ENCODE results near the gene ADCY5. TPM values are rescaled to one million over a fixed set of nuclear protein-coding genes. Genes with fewer than 3 reads are reported as not detected.

Gene ADCY5
- total RNA-seq, 1 donor from 2014 or later = not detected

- DNase-seq (ENCODE audit: extremely low read depth, low read depth, low spot score) = no peak
Observed at GRCh38 chr3:123292321-123293310, 156.3 kb downstream of the ADCY5 start.

- DNase-seq (ENCODE audit: extremely low read depth, low read depth, low spot score) = no peak
Observed at GRCh38 chr3:123291404-123291803, 157.5 kb downstream of the ADCY5 start.

GRCh38 chr3:123290962-123291361, 157.9 kb downstream of the ADCY5 start:
- DNase-seq (ENCODE audit: extremely low read depth, low read depth, low spot score) = no peak

- DNase-seq (ENCODE audit: extremely low read depth, low read depth, low spot score) = no peak
Observed at GRCh38 chr3:123290107-123290930, 158.6 kb downstream of the ADCY5 start.

- DNase-seq (ENCODE audit: extremely low read depth, low read depth, low spot score) = no peak
Observed at GRCh38 chr3:123289391-123290106, 159.3 kb downstream of the ADCY5 start.

- no peak for DNase-seq (ENCODE audit: extremely low read depth, low read depth, low spot score)
Observed at GRCh38 chr3:123287962-123288302, 161.0 kb downstream of the ADCY5 start.

GRCh38 chr3:123287051-123287961, 161.6 kb downstream of the ADCY5 start:
- no peak for DNase-seq (ENCODE audit: extremely low read depth, low read depth, low spot score)

GRCh38 chr3:123286308-123287023, 162.4 kb downstream of the ADCY5 start:
- DNase-seq (ENCODE audit: extremely low read depth, low read depth, low spot score) = peak; percentile 27

- DNase-seq (ENCODE audit: extremely low read depth, low read depth, low spot score) = no peak
Observed at GRCh38 chr3:123285931-123286307, 163.0 kb downstream of the ADCY5 start.

- DNase-seq (ENCODE audit: extremely low read depth, low read depth, low spot score) = no peak
Observed at GRCh38 chr3:123285479-123285878, 163.4 kb downstream of the ADCY5 start.

- no peak for DNase-seq (ENCODE audit: extremely low read depth, low read depth, low spot score)
Observed at GRCh38 chr3:123285066-123285465, 163.8 kb downstream of the ADCY5 start.

- DNase-seq (ENCODE audit: extremely low read depth, low read depth, low spot score) = no peak
Observed at GRCh38 chr3:123284399-123285010, 164.4 kb downstream of the ADCY5 start.

GRCh38 chr3:123283657-123284398, 165.1 kb downstream of the ADCY5 start:
- DNase-seq (ENCODE audit: extremely low read depth, low read depth, low spot score) = no peak

GRCh38 chr3:123283074-123283473, 165.8 kb downstream of the ADCY5 start:
- DNase-seq (ENCODE audit: extremely low read depth, low read depth, low spot score) = no peak

- no peak for DNase-seq (ENCODE audit: extremely low read depth, low read depth, low spot score)
Observed at GRCh38 chr3:123282461-123282860, 166.4 kb downstream of the ADCY5 start.

- DNase-seq (ENCODE audit: extremely low read depth, low read depth, low spot score) = no peak
Observed at GRCh38 chr3:123281929-123282328, 167.0 kb downstream of the ADCY5 start.

- DNase-seq (ENCODE audit: extremely low read depth, low read depth, low spot score) = no peak
Observed at GRCh38 chr3:123281406-123281805, 167.5 kb downstream of the ADCY5 start.

GRCh38 chr3:123279121-123279520, 169.8 kb downstream of the ADCY5 start:
- DNase-seq (ENCODE audit: extremely low read depth, low read depth, low spot score) = no peak

Measured in glomerular endothelial cell (primary cell).